HuH-7 (cell line): Measurements from ENCODE around the gene EVI5L.

ENCODE experiments used
- DNase-seq: peaks from one replicate; pipeline ENCODE4 v3.0.0; 2011; ENCODE audit warnings: low spot score

Gene EVI5L

DNA sequence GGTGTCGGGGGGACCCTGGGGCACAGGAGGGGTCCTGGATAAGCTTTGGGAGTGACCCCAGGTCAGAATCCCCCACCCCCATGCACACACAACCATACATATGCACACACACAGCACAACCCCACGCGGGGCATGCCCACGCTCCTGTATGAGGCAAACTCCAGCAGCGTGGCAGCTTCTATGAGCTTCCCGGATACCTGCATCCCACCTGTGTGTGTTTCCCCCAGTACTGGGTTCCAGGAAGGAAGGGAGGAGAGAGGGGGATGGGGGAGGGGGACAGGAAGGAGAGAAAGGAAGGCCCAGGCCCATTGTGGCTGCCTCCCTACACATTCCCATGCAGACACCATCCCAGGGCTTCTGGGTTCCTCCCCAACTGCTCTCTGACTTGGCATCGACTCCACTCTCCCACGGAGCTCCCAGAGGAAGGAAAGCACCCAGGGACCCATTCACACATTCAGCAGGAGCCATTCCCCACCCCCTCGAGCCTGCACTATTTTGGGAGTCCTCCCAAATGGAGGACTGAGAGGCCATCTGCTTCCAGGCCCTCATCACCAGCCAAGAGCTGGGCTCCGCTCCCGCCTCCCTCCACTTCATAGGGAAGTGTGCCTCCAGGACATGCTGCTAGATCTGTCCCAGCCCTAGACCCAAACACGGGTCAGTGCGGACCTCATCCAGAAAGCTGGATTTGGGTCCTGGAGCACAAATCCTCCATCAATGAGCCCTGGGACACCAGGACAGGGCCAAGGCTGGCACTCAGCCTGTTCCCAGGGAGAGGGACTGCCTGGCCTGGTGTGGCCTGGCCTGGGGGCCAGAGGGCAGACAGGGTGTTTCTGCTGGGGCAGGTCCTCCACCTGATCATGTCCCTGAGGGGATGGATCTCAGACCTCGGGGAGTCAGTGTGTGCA, 30.9 kb downstream of the EVI5L start:
- DNase-seq, result no peak

DNA sequence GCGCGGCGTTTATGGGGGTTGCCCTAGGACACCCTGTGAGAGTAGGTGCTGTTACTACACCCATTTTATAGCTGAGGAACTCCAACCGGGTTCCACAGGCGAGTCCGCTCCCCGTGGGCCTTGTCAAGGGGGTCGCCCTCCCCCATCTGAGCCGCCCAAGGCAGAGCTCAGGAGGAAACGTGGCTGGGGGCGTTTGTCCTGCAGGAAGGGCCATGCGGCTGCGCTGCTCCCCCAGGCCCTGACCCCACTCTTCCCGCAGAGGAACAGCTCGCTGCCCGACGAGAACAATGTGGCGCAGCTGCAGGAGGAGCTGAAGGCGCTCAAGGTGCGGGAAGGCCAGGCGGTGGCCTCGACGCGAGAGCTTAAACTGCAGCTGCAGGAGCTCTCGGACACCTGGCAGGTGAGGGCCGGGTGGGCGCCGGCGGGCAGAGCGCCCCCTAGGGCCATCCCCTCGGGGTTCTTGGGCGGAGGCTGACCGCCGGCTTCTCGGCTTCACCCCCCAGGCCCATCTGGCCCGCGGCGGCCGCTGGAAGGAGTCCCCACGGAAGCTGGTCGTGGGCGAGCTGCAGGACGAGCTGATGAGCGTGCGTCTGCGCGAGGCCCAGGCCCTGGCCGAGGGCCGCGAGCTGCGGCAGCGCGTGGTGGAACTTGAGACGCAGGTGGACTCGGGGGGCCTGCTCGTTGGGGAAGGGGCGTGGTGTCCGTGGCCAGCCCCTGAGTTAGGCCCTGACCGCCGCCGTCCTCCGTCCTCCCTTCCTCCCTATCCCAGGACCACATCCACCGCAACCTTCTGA, 31.8 kb downstream of the EVI5L start:
- DNase-seq, result no peak

DNA sequence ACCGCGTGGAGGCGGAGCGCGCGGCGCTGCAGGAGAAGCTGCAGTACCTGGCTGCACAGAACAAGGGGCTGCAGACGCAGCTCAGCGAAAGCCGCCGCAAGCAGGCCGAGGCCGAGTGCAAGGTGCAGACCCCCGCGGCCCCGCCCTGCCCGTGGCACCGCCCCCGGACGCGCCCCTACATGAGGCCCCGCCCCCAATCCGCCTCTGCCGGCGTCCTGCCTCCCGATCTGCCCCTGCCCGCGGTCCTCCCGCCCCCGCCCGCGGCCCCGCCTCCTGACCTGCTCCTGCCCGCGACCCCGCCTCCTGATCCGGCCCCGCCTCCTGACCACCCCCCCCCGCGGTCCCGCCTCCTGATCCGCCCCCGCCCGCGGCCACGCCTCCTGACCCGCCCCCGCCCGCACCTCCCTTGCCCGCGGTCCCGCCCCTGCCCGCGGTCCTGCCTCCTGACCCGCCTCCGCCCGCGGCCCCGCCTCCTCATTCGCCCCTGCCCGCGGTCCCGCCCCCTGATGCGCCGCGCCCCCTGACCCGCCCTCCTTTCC, 32.5 kb downstream of the EVI5L start:
- DNase-seq, result no peak

DNA sequence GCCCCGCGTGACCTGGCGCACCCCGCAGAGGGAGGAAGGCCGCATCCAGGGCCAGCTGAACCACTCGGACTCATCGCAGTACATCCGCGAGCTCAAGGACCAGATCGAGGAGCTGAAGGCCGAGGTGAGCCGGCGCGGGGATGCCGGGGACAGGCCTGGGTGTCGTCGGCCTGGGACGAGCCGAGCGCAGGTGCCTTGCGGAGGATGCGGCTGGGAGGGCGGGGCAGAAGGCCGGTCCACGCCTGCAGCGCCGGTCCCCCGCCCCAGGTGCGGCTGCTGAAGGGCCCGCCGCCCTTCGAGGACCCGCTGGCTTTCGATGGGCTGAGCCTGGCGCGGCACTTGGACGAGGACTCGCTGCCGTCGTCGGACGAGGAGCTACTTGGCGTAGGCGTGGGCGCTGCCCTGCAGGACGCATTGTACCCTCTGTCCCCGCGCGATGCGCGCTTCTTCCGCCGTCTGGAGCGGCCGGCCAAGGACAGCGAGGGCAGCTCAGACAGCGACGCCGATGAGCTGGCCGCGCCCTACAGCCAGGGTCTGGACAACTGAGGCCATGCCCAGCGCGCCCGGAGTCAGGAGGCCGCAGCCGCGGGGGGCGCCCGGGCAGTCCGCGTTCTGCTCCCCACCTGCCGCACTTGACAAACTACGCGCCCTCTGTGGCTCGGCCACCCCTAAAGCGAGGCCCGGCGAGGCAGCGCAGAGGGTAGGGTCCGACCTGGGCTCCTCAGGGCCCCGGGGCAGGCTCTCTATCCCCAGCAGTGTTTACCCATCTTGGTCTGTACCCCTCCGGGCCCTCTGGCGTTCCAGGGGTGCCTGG, 33.3 kb downstream of the EVI5L start:
- no peak for DNase-seq

DNA sequence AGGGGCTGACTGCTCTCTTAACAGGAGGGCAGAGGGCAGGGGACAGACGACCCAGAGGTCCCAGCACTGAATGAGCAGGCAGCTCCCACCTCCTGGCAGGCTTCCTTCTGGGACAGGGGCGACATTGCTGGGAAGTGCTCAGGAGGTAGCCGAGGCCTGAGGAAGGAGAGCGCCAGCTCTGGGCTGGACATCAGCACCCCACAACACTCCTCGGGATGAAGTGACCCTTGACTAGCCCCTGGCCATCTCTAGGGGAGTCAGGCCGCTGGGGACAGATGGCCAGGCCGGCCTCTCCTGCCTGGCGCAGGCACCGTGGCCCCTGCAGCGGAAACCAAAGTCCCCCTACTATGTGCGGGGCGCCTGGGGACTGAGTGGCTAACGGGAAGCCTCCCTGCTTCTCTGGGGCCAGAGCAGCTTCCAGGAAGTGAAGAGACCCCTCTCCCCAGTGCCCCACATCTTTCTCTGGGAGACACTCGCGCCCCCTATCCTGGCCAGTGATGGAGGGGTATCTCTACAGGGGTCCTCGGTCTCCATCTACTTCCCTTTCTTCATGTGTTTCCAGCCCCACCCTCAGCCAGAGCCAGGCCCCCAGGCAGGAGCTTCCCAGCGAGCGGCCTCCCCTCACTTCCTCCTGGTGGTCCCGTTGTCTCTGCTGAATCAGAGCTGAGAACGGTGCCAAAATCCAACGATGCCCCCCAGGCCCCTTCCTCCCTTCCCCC, 34.1 kb downstream of the EVI5L start:
- no peak for DNase-seq

DNA sequence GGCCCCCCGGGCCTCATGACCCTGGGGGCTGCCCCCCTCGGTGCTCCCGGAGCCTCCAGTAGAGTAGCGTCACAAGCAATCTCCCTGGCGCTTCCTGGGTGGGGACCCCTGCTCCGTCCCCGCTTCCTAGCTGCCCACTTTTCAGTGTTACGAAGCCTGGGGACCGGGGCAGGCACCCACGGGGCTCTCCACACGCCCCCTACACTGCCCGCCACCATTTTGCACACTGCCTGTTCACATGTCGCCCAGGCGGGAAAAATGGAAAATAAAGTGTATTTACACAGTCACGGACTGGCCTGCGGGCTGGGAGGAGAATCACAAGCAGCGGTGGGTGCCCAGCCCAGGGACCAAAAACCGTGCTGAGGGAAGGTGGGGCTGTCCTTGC, 34.7 kb downstream of the EVI5L start:
- DNase-seq, result no peak

DNA sequence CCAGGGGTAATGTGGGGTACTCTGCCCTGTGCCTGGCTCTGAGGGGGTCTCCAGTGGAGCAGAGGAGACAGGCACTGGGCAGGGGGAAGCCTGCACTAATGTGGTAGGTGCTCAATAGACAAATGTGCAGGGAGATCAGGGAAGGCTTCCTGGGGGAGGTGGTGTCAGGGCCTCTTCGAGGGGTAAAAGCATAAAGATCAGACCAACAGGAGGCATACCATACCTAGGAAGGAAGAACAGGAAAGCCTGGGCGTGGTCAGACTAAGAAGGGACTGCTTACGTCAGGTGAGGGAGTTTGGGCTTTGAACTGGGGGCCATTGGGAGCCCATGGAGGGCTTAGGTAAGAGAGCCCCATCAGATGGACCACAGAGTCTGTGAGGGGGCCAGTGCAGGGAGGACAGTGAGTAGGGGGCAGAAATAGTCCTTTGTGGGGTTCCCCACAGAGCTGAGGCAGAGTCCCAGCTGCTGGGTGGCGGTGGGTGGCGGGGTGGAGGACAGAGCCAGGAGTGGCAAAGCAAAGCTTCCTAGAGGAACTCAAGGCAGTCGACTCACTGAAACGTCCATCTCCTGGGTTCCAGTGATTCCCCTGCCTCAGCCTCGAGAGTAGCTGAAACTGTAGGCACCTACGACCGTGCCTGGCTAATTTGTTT, 35.4 kb downstream of the EVI5L start:
- no peak for DNase-seq

DNA sequence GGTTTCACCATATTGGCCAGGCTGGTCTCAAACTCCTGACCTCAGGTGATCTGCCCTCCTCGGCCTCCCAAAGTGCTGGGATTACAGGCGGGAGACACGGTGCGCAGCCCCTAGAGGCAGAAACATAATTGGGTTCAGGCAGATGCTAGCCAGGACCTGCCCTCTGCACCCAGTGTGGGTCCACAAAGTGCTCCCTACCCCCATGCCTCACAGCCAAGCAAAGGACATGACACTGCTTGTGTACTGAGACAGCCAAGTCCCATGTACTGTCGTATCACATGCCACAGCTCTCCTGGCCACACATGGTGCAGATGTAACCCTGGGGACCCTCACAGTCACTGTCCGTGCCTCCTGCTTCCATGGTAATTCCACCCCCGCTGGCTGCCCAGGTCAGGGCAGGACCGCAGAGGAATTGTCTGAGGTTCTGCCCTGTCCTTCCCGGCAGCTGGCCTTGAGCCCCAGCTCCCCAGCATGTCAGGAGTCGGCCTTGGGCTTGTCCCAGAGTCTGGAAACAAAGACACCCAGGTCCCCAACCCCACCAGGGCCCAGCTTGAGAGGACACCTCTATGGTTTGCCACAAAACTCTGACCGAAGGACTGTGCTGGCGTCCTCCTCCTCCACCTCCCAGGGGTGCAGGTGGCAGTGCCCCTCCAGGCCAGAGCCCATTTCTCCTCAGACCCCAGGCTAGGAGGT, 36.5 kb downstream of the EVI5L start:
- DNase-seq, result no peak

DNA sequence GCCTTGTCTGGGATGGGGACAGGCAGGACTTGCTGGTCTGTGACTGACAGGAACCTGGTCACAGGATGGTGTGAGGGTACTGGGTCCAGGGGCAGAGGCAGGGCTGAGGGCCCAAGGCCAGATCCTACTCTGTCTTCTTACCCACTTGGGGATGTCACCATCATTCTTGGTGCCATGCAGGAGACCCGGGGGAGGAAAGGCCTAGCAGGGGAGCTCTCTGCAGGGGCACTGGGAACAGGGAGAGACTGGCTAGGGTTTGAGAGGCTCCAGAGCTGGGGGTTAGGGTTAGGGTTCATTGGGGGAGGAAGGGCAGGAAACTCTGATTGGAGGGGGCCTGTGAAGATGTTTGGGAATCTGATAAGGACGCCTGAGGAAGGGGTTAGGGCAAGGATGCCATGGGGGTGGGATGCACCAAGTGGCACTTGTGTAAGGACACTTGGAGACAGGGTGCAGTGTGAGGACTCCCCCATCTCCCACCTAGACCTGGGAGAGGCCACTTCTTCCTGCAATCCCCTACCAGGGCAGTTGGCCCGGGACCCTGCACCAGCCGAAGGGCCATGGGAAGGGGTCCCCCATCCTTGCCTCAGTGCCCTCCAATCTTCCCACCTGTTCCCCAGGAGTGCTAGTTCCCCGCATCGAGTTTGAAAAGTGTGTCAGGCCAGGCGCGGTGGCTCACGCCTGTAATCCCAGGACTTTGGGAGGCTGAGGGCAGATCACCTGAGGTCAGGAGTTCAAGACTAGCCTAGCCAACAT, 37.2 kb downstream of the EVI5L start:
- DNase-seq, result no peak

DNA sequence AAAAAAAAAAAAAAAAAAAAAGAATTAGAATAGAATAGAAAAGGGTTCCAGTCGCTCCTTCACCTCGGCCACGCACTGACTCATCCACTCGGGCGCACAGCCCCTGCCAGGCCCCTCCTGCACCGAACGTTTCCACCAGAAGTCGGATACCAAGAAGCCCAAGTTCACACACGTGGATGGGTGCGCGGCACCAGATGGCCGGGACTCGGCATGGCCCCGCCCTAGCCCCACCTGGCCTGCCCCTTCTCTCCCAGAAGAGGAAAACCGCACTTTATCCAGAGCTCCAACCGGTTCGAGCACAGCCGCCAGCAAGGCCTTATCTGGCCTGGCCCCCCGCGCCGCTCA, 38.3 kb downstream of the EVI5L start:
- DNase-seq, result no peak

DNA sequence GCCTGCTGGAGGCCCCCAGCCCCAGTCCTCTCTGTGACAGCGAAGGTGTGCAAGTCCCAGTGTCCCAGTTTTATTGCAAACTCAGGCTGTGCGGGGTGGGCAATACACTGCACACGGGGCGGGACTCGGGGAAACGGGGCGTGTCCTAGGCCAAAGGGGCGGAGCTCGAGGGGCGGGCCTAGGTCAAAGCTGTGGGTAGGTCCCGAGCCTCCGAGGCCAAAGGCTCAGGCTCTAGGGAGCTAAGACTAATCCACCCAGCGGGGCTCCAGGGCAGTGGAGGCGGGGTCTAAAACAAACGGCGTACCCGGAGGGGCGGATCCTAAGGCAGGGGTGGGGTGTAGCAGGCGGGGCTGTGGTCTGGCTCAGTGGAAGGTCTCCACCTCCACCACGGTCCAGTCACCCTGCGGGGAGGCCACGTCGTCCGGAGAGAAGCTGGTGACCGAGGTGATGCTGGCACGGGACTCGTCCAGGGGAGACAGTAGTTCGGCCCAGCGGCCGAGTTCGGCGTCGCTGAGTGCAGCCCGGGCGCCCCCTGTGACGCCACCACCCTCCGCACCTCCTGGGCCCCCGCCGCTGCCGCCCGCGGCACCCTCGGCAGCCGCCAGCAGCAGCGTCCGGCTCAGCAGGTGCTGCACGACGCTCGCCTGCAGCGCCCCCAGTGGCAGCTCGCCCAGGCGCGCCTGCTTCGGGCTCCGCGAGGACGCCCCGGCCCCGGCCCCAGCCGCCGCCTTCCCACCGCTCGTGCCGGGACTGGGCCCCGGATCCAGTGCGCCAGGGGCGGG, 38.8 kb downstream of the EVI5L start:
- peak; percentile 92 for DNase-seq

DNA sequence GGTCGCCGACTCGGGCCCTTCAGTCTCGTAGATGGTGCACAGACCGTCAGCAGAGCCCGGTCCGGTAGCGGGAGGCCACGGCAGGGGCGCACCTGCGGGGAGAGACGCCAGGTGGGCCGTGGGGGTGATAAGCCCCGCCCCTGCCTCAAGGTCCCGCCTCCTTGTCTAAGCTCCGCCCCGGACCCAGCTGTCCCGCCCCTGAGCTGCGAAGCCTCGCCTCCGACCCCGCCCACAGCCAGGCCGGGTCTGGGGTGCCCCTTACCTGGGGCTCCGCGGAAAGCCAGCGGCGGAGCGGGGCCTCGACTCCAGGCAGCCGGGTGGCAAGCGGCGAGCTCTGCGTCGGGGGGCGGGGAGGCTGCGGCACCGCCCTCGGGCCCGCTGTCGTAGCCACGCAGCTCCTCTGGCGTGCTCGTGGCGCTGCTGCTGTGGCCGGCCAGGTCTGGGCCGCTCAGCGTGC, 39.5 kb downstream of the EVI5L start:
- DNase-seq, result peak; percentile 49

DNA sequence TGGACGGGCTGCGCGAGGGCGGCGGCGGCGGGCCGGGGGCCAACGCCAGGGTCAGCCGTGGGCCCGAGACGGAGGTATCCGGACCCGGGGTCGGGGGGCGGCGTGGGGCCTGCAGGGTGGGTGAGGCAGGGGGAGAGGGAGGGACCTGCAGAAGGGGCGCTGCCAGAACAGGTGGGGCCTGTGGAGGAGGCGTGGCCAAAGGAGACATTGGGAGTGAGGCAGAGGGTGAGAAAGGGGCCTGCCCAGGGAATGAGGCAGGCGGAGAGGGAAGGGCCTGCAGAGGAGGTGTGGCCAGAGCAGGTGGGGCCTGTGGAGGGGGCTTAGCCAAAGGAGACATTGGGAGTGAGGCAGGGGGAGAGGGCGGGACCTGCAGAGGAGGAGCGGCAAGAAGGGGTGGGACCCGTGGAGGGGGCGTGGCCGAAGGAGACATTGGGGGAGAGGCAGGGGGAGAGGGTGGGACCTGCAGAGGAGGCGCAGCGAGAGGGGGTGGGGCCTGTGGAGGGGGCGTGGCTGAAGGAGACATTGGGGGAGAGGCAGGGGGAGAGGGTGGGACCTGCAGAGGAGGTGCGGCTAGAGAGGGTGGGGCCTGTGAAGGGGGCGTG, 40.0 kb downstream of the EVI5L start:
- peak; percentile 70 for DNase-seq

DNA sequence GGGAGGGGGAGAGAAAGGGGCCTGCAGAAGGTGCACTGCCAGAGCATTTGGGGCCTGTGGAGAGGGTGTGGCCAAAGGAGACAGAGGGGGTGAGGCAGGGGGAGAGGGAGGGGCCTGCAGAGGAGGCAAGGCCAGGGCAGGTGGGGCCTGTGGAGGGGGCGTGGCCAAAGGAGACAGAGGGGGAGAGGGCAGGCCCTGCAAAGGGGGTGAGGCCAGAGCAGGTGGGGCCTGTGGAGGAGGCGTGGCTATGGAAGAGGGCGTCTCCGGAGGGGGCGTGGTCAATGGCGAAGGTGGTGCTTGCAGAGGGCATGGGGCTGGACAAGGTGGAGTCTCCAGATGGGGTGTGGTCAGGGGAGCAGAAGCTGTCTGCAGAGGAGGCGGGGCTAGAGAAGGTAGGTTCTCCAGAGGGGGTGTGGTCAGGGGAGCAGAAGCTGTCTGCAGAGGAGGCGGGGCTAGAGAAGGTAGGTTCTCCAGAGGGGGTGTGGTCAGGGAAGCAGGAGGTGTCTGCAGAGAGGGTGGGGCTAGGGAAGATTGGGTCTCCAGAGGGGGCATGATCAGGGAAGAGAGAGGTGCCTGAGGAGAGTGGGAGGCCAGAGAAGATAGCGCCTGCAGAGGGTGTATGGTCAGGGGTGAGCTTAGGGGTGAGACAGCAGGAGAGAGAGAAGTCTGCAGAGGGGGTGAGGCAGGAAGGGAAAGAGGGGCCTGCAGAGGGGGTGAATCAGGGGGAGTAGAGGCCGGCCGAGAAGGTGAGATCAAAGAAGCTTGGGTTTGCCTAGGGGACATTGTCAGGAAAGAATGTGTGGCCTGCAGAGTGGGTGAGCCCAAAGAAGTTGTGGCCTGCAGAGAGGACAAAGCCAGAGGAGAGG, 40.8 kb downstream of the EVI5L start:
- DNase-seq, result peak; percentile 59

DNA sequence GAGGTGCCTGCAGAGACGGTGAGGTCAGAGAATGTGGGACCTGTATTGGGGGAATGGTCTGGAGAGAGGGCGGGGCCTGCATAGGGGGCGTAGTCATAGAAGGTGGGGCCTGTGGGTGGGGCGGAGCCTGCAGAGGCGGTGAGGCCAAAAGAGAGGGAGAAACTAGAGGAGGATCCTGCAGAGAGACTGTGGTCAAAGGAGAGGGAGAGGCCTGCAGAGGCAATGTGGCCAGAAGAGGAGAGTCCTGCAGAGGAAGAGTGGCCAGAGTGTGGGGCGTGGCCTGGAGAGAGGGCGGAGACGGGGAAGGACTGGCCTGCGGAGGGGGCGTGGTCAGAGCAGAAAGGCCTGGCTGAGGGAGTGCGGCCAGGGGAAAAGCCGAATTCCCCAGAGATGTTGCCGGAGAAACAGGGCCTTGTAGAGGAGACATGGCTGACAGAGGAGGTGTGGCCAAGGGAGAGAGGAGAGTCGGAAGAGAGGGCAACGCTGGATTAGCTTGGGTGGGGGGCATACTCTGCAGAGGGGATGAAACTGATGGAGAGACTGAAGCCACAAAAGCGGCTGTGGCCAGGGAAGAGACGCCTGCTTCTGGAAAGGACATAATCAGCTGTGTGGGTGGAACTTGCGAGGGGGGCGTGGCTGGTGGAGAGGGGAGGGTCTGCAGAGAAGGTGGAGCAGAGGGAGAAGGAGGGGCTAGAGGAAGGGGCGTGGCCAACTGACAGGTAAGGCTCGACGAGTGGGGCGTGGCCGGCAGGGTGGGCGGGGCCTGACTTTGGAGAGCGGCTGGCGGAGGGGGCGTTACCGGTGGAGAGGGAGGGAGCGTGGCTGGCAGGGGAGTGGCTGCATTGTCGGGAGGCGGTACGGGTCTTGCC, 41.7 kb downstream of the EVI5L start:
- peak; percentile 66 for DNase-seq
